Pulmonary artery endothelial cell (primary cell): Measurements from ENCODE around the gene DNAJC18. TPM values are rescaled to one million over a fixed set of nuclear protein-coding genes. Genes with fewer than 3 reads are reported as not detected.
"Not testable (repeated sequence)": the region's sequence is repeated elsewhere in the genome, so short reads cannot be mapped to it uniquely, and the experiment has no call there.

Experiments used
- DNase-seq: peaks from one replicate; pipeline ENCODE4 v3.0.0-alpha.2; 2011; ENCODE audit warnings: low read depth, low spot score
- total RNA-seq: library from RNA; depleted of rRNA; stranded (reverse); fragments of >200 nt; gene quantifications from 2 replicates; pipeline ENCODE4 v1.2.3, GENCODE V29; 2014

The DNAJC18 gene
- total RNA-seq, 1 donor from 2014 or later, result 5.9 TPM

DNA sequence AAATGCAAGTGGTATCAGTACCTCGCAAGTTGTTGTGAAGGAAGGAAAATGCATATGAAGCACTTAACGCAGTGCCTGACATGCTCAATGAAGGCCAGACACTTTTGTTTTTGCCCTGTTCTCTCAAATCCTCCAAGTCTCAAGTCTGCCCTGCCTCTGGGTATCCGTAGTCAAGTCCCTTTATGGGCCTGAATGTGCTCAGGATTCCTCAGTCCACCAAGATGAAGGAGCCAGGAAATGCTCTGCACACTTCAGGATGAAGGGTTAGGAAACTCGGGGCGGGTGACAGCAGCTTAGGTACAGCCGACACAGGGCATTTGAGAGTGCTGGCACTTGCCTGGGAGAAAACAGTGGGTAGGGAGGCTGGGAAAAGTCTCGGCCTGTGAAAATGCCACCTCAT is 21.9 kb upstream of the DNAJC18 start:
- no peak for DNase-seq

GRCh38 chr5:139460455-139460854 is 21.1 kb upstream of the DNAJC18 start:
- DNase-seq, result no peak

DNA sequence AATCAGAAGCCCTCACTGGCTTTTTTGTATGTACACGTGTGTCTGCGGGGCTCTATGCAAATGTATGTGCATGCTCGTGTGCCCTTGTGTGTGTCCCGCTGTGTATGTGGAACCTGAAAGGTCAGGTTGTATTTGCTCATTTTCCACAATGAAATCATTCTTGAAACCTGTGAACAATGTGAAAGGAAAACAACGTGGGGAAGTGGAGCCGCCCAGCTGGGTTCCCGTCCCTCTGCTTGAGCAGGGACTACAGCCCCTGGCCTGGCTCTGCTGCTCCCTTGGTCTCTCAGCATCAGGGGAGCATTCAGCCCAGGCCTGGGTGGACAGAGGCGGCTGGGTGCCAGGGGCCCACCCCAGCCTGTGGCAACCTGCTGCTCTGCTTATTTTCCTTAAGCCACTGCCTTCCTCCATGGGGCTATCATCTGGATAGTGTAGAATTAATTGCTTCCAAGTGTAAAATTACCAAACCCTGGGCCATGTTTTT is 20.2 kb upstream of the DNAJC18 start:
- no peak for DNase-seq

DNA sequence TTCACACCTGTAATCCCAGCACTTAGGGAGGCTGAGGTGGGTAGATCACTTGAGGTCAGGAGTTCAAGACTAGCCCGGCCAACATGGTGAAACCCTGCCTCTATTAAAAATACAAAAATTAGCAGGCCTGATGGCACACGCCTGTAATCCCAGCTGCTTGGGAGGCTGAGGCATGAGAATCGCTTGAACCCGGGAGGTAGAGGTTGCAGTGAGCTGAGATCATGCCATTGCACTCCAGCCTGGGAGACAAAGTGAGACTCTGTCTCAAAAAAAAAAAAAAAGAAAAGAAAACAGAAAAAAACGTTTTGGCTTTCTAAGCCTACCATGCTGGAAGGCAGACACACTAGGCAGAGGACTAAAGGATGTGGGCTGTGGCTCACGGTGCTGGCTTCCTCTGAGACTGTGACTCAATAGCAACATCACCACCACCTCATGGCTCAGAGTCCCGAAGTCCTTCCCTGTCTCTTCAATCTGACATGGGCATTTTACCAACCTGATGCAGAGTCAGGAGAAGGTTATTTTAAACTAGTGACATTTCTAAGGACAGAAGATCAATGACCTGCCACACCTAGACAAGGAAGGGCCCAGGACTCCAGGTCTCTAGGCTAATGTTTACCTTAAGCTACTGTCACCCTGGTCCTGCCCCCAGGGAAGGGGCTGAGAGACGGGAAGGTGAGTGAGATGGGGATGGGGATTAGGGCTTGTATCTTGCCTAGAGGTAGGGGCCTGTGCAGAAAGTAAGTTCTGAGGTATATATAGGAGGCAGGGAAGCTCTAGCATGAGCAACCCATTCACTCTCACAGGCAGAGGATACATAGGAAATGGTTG is 19.5 kb upstream of the DNAJC18 start:
- DNase-seq, result no peak

- no peak for DNase-seq
These were observed 18.5 kb upstream of the DNAJC18 start for GRCh38 chr5:139457653-139458306.

- DNase-seq, result no peak
These were observed 17.9 kb upstream of the DNAJC18 start for GRCh38 chr5:139457241-139457640.

DNA sequence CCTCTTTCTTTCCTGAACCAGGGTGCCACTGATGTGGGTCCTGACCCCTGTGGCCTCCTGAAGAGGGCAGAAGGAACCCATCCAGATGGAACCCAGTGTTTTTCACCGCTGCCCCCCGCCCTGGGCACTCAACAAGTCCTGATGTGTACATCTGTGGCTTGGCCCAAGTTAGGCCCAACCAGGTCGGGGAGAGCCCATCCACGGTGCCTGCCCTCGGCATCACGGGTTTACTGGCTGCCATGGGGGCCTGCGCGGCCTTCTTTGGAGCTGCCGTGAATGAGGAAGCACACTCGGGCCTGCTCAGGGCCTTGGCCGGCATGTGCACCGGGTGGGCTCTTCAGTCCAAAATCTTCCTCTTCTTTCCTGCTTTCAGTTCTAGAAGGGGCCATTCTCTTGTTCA is 17.5 kb upstream of the DNAJC18 start:
- DNase-seq, result no peak

- DNase-seq, result no peak
These were observed 15.4 kb upstream of the DNAJC18 start for GRCh38 chr5:139454568-139455290.

- DNase-seq, result no peak
These were observed 14.6 kb upstream of the DNAJC18 start for GRCh38 chr5:139453683-139454567.

GRCh38 chr5:139451878-139452660 is 12.7 kb upstream of the DNAJC18 start:
- DNase-seq, result no peak

DNA sequence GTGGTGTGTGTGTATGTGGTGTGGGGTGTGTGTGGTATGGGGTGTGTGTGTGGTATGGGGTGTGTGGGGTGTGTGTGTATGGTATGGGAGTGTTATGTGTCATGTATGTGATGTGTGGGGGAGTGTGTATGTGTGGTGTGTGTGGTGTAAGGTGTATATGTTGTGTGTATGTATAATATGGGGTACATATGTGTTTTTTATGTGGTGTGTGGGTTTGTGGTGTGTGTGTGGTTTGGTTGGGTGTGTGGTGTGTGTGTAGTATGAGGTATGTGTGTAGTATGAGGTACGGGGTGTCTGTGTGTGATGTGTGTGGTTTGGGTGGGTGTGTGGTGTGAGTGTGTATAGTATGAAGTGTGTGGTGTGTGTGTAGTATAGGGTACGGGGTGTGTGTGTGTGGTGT is 11.9 kb upstream of the DNAJC18 start:
- no peak for DNase-seq

DNA sequence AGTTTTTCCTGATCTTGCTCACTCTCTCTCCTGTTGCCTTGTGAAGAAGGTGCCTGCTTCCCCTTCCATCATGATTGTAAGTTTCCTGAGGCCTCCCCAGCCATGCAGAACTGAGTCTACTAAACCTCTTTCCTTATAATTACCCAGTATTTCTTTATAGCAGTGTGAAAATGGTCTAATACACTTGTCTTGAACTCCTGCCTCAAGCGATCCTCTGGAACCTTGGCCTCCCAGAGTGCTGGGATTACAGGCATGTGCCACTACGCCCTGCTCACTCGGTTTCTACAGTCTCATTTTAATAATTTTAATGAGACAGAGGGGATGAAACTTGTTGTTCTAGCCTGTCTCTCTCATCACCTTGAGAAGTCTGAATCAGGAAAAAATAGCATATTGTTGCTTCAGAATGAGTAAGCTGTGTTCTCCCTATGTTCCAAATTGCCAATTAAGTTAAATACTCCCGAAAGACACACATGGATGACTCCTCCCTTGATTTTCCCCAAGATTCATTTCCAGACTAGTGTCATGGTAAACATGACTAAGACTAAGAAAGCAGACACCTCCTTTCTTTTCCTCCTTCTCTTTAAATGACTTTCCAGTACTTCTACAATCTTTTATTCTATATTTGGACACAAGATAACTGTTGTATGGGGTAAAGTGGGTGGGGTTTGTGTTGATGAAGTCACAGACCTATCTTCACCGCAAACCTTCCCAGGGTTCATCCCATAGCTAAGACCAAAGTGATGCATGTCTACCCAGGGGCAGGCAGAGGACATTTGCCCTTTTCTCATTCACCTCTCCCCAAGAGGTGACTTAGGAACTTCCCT is 7.8 kb upstream of the DNAJC18 start:
- no peak for DNase-seq

GRCh38 chr5:139445325-139446170 is 6.2 kb upstream of the DNAJC18 start:
- no peak for DNase-seq

- DNase-seq, result no peak
These were observed 4.6 kb upstream of the DNAJC18 start for GRCh38 chr5:139443831-139444453.

- DNase-seq, result not testable (repeated sequence)
These were observed 1.1 kb upstream of the DNAJC18 start for GRCh38 chr5:139440416-139440815.

DNA sequence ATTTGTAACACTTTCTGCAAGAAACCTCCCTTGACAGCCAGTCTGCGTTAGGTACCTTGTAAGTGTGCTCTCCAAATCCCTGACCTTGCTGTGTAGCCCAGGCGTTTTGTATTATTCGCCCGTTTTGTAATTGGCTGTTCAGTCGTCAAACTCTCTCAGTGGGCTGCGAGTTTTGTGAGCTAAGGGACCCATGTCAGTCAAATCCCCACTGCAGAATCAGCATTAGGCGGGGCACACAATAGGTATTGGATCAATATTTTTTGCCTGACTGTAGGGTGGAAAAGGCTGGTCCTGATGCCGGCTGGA is 665 bp downstream of the DNAJC18 start:
- no peak for DNase-seq

DNA sequence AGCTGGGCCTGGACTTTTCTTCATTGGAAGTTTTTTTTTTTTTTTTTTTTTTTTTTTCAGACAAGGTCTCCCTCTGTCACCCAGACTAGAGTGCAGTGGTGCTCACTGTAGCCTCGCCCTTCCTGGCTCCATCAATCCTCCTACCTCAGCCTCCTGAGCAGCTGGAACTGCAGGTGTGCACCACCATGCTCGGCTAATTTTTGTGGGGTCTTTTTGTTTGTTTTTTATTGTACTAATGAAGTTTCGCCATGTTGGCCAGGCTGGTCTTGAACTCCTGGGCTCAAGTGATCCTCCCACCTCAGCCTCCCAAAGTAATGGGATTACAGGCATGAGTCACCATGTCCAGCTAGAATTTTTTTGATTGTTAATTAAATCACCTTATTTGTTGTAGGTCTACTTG is 3.6 kb downstream of the DNAJC18 start:
- no peak for DNase-seq

DNA sequence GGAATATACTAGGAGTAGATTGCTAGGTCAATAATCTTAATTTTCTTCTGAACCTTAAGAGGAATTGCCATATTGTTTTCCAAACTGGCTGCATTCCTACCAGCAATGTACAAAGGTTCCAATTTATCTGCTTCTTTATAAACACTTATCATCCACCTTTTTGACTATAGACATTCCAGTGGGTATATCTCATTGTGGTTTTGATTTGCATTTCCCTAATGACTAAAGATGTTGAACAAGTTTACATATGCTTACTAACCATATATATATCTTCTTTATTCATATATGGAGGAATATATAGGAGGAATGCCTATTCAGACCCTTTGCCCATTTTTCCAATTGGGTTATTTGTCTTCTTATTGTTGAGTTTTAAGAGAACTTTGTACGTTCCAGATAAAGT is 7.6 kb downstream of the DNAJC18 start:
- no peak for DNase-seq
